HEK293T (cell line): ENCODE results near the gene TEF.

Experiments
- FOXK2 ChIP-seq: fragments of 450-650 bp; IDR thresholded peaks from 2 replicates; pipeline ENCODE4 v1.6.1; 2016; ENCODE audit warnings: mild to moderate bottlenecking
- SP1 ChIP-seq: fragments of 450-650 bp; IDR thresholded peaks from 2 replicates; pipeline ENCODE4 v1.6.1; 2017
- SUZ12 ChIP-seq: fragments of 450-650 bp; IDR thresholded peaks from 2 replicates; pipeline ENCODE4 v1.6.1; 2016; ENCODE audit warnings: mild to moderate bottlenecking

DNA sequence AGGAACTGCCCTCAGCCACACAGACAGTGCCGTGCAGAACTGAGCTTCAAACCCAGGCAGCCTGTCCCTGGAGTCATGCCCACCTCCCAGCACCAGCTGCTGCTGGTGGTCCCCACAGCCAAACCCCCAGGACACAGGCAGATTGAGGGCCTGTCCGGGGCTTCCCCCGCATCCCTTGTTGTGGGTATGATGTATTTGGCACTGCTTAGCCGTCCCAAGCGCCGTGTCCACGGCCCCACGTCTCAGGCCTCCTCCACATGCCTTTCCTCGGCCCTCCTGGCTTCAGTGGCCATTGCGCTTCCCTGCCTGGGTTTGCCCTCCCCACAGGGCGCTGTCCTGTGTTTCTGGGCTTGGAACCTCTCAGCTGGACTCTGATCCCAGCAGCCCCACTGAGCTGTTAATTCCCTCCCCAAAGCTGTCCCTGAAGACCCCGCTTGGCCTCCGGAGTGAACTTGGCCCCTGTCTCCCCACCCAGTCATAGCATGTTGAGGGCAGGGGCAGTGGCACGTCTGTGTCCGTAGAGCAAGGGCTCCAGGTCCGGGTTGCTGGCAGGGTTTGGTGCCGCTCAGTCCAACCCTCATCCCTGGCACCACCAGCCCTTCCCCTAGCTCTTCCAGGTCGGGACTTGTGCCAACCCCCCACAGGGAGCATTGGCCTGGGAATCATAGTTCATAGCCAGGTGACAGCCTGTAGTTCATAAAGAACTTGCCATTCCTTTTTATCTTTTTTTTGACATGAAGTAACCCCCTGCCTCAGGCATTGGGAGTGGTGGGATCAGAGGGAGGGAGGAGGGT is 34.5 kb upstream of the TEF start:
- TF ChIP-seq SP1 = no peak
- no peak for TF ChIP-seq SUZ12
- no peak for TF ChIP-seq FOXK2
